Right atrium auricular region (tissue), 2 donors: Measurements from ENCODE around the gene TSR1. TPM values are rescaled to one million over a fixed set of nuclear protein-coding genes. Genes with fewer than 3 reads are reported as not detected.

Experiments
- DNase-seq: peaks from one replicate; pipeline ENCODE4 v3.0.0-alpha.2; 2019; ENCODE audit warnings: low spot score
- H3K27ac ChIP-seq, 2 donors: fragments of 200-600 bp; sonication (generic); 1 replicate in 1 of 2; 2 replicates in 1 of 2; pipeline ENCODE4 v1.5.1; 2016 to 2019
- H3K27me3 ChIP-seq, 2 donors: fragments of 200-600 bp; sonication (generic); one replicate each; pipeline versions ENCODE4 v1.5.1 to v1.6.0; 2017 to 2019
- H3K36me3 ChIP-seq: fragments of 200-600 bp; sonication (generic); one replicate; pipeline ENCODE4 v1.5.1; 2016
- H3K4me1 ChIP-seq, 2 donors: fragments of 200-600 bp; sonication (generic); one replicate each; pipeline versions ENCODE4 v1.5.1 to v1.6.0; 2017 to 2019
- H3K4me3 ChIP-seq, 2 donors: fragments of 200-600 bp; sonication (generic); 1 replicate in 1 of 2; 2 replicates in 1 of 2; pipeline ENCODE4 v1.5.1; 2017 to 2019; ENCODE audit warnings: mild to moderate bottlenecking in 1 of 2, moderate library complexity in 1 of 2
- H3K9me3 ChIP-seq, 2 donors: fragments of 200-600 bp; sonication (generic); one replicate each; pipeline ENCODE4 v1.5.1; 2019
- total RNA-seq, 2 donors: library from RNA; depleted of rRNA; stranded (reverse); fragments of >200 nt; gene quantifications; one replicate each; pipeline ENCODE4 v1.1.0, GENCODE V29; 2016
- TF ChIP-seq, protein P1 (sequence below), 2 donors: fragments of 200-600 bp; sonication (generic); IDR thresholded peaks; one replicate each; pipeline ENCODE4 v1.5.1; 2019; ENCODE audit warnings: antibody characterized with exemption in 2 of 2

The TSR1 gene
- total RNA-seq, 2 donors from 2014 or later = 22.5 to 25.9 TPM

DNA sequence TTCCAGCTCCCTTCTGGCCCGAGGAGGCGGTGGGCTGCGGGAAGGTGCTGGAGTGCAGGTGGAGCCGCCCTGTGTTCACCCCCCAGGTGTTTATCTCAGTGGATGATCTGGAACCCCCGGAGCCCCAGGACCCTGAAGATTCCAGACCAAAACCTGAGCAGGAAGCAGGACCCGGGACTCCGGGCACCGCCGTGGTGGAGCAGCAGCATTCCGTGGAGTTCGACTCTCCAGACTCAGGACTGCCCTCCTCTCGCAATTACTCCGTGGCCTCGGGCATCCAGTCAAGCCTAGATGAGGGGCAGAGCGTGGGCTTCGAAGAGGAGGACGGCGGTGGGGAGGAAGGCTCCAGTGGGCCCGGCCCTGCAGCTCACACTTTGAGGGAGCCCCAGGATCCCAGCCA, 39.1 kb upstream of the TSR1 start:
- no peaks in the 10 kb centered on the region for H3K27me3 ChIP-seq
- H3K27ac ChIP-seq = no peak overlapping the region
- DNase-seq = no peak
- H3K4me1 ChIP-seq = no peaks in the 10 kb centered on the region
- H3K36me3 ChIP-seq = peaks cover 37% of the 10 kb centered on the region
- H3K9me3 ChIP-seq = no peaks in the 10 kb centered on the region
- TF ChIP-seq, protein P1, sequence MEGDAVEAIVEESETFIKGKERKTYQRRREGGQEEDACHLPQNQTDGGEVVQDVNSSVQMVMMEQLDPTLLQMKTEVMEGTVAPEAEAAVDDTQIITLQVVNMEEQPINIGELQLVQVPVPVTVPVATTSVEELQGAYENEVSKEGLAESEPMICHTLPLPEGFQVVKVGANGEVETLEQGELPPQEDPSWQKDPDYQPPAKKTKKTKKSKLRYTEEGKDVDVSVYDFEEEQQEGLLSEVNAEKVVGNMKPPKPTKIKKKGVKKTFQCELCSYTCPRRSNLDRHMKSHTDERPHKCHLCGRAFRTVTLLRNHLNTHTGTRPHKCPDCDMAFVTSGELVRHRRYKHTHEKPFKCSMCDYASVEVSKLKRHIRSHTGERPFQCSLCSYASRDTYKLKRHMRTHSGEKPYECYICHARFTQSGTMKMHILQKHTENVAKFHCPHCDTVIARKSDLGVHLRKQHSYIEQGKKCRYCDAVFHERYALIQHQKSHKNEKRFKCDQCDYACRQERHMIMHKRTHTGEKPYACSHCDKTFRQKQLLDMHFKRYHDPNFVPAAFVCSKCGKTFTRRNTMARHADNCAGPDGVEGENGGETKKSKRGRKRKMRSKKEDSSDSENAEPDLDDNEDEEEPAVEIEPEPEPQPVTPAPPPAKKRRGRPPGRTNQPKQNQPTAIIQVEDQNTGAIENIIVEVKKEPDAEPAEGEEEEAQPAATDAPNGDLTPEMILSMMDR (IDR thresholded peaks at IDR 0.05) = no peak
- H3K4me3 ChIP-seq = no peak overlapping the region

DNA sequence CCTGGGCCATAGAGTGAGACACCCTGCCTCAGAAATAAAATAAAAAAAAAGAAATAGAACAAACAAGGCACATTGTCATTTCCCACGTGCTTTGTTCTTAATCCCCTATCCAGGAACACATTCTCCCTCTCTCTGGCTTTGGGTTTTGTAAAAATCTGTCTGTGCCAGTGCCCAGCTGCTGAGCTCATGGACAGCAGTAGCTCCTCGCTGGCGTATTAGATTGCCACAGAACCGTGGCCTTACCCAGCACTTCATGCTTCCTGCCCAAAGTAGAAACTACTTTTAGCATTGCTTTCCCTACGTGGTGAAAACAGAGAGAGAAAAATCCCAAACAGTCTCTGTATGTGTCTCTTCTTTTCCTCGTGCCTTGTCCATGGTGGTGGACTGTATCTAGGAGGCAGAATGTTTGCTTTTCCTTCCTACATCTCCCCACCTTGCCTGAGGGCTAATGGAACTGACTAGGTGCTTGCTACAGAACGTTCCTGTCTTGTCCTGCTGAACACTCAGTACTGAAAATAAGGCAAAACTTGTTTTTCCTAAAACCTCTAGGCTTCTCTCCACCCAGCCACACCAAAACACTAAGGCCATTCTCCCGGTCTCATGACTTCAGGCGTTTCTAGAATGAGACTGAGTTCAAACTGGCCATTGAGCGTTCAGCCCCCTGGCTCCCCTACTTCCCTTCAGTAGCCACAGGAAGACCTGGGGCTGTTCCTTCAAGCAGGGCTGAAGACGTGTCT, 38.5 kb upstream of the TSR1 start:
- Histone ChIP-seq H3K27me3 (no peaks in the 10 kb centered on the region), H3K27ac (no peak overlapping the region), H3K36me3 (peaks cover 37% of the 10 kb centered on the region), H3K4me3 (no peak overlapping the region), H3K9me3 (no peaks in the 10 kb centered on the region), H3K4me1 (peaks cover 0 to 5% of the 10 kb centered on the region in 2 donors)
- TF ChIP-seq, protein P1 (IDR thresholded peaks at IDR 0.05) = no peak
- no peak for DNase-seq

DNA sequence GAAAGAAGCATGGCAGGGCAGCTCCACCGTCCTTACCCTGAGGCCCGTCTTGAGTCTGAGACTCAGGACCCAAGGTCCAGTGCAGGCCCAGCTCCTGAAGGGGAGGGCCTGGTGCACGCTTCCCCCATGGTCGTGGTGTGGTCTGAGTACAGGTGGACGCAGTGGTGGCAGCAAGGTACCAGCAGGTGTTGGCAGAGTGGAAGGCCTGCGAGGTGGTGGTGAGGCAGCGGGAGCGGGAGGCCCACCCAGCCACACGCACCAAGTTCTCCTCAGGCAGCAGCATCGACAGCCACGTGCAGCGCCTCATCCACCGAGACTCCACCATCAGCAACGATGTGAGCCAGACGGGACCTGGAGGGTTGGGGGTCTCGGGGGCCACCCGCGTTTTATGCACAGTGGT, 36.9 kb upstream of the TSR1 start:
- Histone ChIP-seq H3K36me3 (peaks cover 33% of the 10 kb centered on the region), H3K4me1 (peaks cover 0 to 20% of the 10 kb centered on the region in 2 donors), H3K27ac (no peak overlapping the region), H3K9me3 (no peaks in the 10 kb centered on the region), H3K4me3 (no peak overlapping the region), H3K27me3 (no peaks in the 10 kb centered on the region)
- no peak for DNase-seq
- TF ChIP-seq, protein P1 (IDR thresholded peaks at IDR 0.05) = no peak

DNA sequence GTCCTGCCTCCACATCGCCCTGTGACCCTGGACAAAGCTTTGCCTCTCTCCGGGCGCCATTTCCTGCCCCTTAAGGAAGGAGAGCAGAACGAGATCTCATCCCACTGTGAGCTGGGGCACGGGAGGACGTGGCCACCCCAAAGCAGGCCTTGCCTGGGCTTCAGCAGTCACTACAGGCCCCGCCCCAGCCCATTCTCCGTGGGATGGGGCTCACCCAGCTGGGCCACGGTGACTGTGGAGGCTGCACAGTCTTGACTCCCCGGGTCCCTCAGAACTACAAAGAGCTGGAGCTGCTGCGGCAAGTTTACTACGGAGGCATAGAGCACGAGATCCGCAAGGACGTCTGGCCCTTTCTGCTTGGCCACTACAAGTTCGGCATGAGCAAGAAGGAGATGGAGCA, 36.4 kb upstream of the TSR1 start:
- DNase-seq = no peak
- Histone ChIP-seq H3K4me1 (peaks cover 0 to 25% of the 10 kb centered on the region in 2 donors), H3K4me3 (no peak overlapping the region), H3K27ac (no peak overlapping the region), H3K36me3 (peaks cover 28% of the 10 kb centered on the region), H3K9me3 (no peaks in the 10 kb centered on the region), H3K27me3 (no peaks in the 10 kb centered on the region)
- TF ChIP-seq, protein P1 (IDR thresholded peaks at IDR 0.05) = no peak

DNA sequence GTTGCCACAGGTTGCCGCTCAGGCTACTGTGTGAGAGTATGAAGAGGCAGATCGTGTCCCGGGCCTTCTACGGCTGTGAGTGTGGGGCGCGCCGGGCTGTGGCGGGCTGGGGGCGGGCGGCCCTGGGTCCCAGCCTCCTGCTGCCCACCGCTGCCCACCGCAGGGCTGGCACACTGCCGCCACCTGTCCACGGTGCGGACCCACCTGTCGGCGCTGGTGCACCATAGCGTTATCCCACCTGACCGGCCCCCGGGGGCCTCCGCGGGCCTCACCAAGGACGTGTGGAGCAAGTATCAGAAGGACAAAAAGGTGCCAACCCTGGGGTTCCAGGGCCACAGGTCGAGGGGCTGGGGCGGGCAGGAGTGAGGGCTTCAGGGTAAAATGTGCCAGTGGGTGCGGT, 35.9 kb upstream of the TSR1 start:
- DNase-seq = no peak
- Histone ChIP-seq H3K4me1 (peaks cover 0 to 28% of the 10 kb centered on the region in 2 donors), H3K4me3 (no peak overlapping the region), H3K9me3 (no peaks in the 10 kb centered on the region), H3K36me3 (peaks cover 26% of the 10 kb centered on the region), H3K27ac (no peak overlapping the region), H3K27me3 (no peaks in the 10 kb centered on the region)
- TF ChIP-seq, protein P1 (IDR thresholded peaks at IDR 0.05) = no peak
